Loucy (cell line): Measurements from ENCODE around the gene IGF1R.

Experiments used
- H2AFZ ChIP-seq: fragments of 200-600 bp; sonication (generic); 2 replicates; pipeline ENCODE4 v1.6.0; 2016; ENCODE audit warnings: antibody characterized with exemption, mild to moderate bottlenecking, low read length, moderate library complexity
- H3F3A ChIP-seq: fragments of 200-600 bp; 2 replicates; pipeline ENCODE4 v1.6.0; 2016; ENCODE audit warnings: antibody characterized with exemption, low read depth, mild to moderate bottlenecking
- H3K27me3 ChIP-seq: fragments of 200-600 bp; sonication (generic); 2 replicates; pipeline ENCODE4 v1.6.1; 2014; ENCODE audit warnings: low read length, mild to moderate bottlenecking; ENCODE audit not compliant: insufficient read depth, poor library complexity, severe bottlenecking
- H3K36me3 ChIP-seq: fragments of 200-600 bp; sonication (generic); 2 replicates; pipeline ENCODE4 v1.6.1; 2016; ENCODE audit warnings: low read length; ENCODE audit not compliant: insufficient read depth
- H3K4me1 ChIP-seq: fragments of 200-600 bp; sonication (generic); 2 replicates; pipeline ENCODE4 v1.5.1; 2014; ENCODE audit warnings: low read length, mild to moderate bottlenecking; ENCODE audit not compliant: insufficient read depth, poor library complexity, severe bottlenecking
- H3K4me2 ChIP-seq: fragments of 200-600 bp; sonication (generic); 2 replicates; pipeline ENCODE4 v1.6.0; 2014; ENCODE audit warnings: antibody characterized with exemption, low read length, low read depth, mild to moderate bottlenecking; ENCODE audit not compliant: poor library complexity, severe bottlenecking
- H3K4me3 ChIP-seq: fragments of 200-600 bp; sonication (generic); 2 replicates; pipeline ENCODE4 v1.5.1; 2014; ENCODE audit warnings: low read length, mild to moderate bottlenecking, mixed read lengths; ENCODE audit not compliant: poor library complexity, severe bottlenecking
- H3K79me2 ChIP-seq: fragments of 200-600 bp; sonication (generic); 2 replicates; pipeline ENCODE4 v1.6.1; 2014; ENCODE audit warnings: low read length; ENCODE audit not compliant: insufficient read depth
- H3K9ac ChIP-seq: fragments of 200-600 bp; sonication (generic); 2 replicates; pipeline ENCODE4 v1.6.0; 2014; ENCODE audit warnings: mild to moderate bottlenecking, low read depth, low read length, moderate library complexity; ENCODE audit not compliant: poor library complexity, severe bottlenecking
- H3K9me2 ChIP-seq: fragments of 200-600 bp; sonication (generic); replicated peaks from 2 replicates; pipeline ENCODE4 v1.6.1; 2016; ENCODE audit warnings: low read depth, low read length, mixed read lengths
- H3K9me3 ChIP-seq: fragments of 200-600 bp; sonication (generic); 2 replicates; pipeline ENCODE4 v1.6.1; 2014; ENCODE audit warnings: mild to moderate bottlenecking, antibody characterized with exemption, low read length, low read depth; ENCODE audit not compliant: insufficient read depth
- H4K20me1 ChIP-seq: fragments of 200-600 bp; sonication (generic); 2 replicates; pipeline ENCODE4 v1.6.0; 2014; ENCODE audit warnings: antibody characterized with exemption, low read length, mild to moderate bottlenecking; ENCODE audit not compliant: insufficient read depth, poor library complexity, severe bottlenecking
- CTCF ChIP-seq: fragments of 200-600 bp; sonication (generic); conservative IDR thresholded peaks from 2 replicates; pipeline ENCODE4 v1.5.1; 2014; ENCODE audit warnings: mild to moderate bottlenecking, antibody characterized with exemption, low read length
- EZH2phosphoT487 ChIP-seq: fragments of 200-600 bp; IDR thresholded peaks from 2 replicates; pipeline ENCODE4 v1.6.1; 2018; ENCODE audit warnings: antibody characterized with exemption, mild to moderate bottlenecking, moderate library complexity, borderline replicate concordance

The IGF1R gene

GRCh38 chr15:98920091-98920880 is 271.9 kb downstream of the IGF1R start:
- H3F3A ChIP-seq: no peaks in the 10 kb centered on the region
- no peak overlapping the region for H3K4me3 ChIP-seq
- no peaks in the 10 kb centered on the region for H3K9me3 ChIP-seq
- no peaks in the 10 kb centered on the region for H3K4me1 ChIP-seq
- H3K36me3 ChIP-seq: peaks cover 81% of the 10 kb centered on the region; the same call in 1 of the 2 replicates
- H3K9me2 ChIP-seq: no peaks in the 10 kb centered on the region
- H3K27me3 ChIP-seq: no peaks in the 10 kb centered on the region
- no peak overlapping the region for H3K9ac ChIP-seq
- TF ChIP-seq EZH2phosphoT487 (no peak), CTCF (no peak)
- no peak overlapping the region for H3K4me2 ChIP-seq
- no peaks in the 10 kb centered on the region for H3K79me2 ChIP-seq
- no peak overlapping the region for H2AFZ ChIP-seq
- H4K20me1 ChIP-seq: no peaks in the 10 kb centered on the region

GRCh38 chr15:98923171-98923570 is 274.8 kb downstream of the IGF1R start:
- H3K27me3 ChIP-seq: no peaks in the 10 kb centered on the region
- no peak overlapping the region for H3K4me2 ChIP-seq
- no peak overlapping the region for H3K9ac ChIP-seq
- H3K36me3 ChIP-seq: peaks cover 64% of the 10 kb centered on the region; the same call in 1 of the 2 replicates
- H3K4me1 ChIP-seq: no peaks in the 10 kb centered on the region
- H2AFZ ChIP-seq: no peak overlapping the region
- H3K79me2 ChIP-seq: no peaks in the 10 kb centered on the region
- H3K9me2 ChIP-seq: no peaks in the 10 kb centered on the region
- no peak overlapping the region for H3K4me3 ChIP-seq
- no peaks in the 10 kb centered on the region for H3K9me3 ChIP-seq
- TF ChIP-seq CTCF (no peak), EZH2phosphoT487 (no peak)
- H4K20me1 ChIP-seq: no peaks in the 10 kb centered on the region
- no peaks in the 10 kb centered on the region for H3F3A ChIP-seq

GRCh38 chr15:98923579-98923978 is 275.2 kb downstream of the IGF1R start:
- no peaks in the 10 kb centered on the region for H4K20me1 ChIP-seq

More at GRCh38 chr15:98923579-98923978, 275.2 kb downstream of the IGF1R start:
- Histone ChIP-seq H3K27me3 (no peaks in the 10 kb centered on the region), H3K4me3 (no peak overlapping the region), H3K4me2 (no peak overlapping the region), H3K9me3 (no peaks in the 10 kb centered on the region), H3K4me1 (no peaks in the 10 kb centered on the region), H3K79me2 (no peaks in the 10 kb centered on the region), H2AFZ (no peak overlapping the region), H3K9me2 (no peaks in the 10 kb centered on the region), H3K36me3 (peaks cover 61% of the 10 kb centered on the region; the same call in 1 of the 2 replicates), H3F3A (no peaks in the 10 kb centered on the region), H3K9ac (no peak overlapping the region)
- no peak for TF ChIP-seq EZH2phosphoT487
- no peak for TF ChIP-seq CTCF
